DND-41 (cell line): ENCODE data around the gene SETD3.

ENCODE experiments used
- CTCF ChIP-seq: IDR thresholded peaks from 2 replicates; pipeline ENCODE4 v1.5.1; 2012; ENCODE audit warnings: borderline replicate concordance, low read length, moderate library complexity, mild to moderate bottlenecking; ENCODE audit not compliant: poor library complexity, severe bottlenecking; ENCODE audit errors: extremely low read depth
- EZH2 ChIP-seq: IDR thresholded peaks from 3 replicates; pipeline ENCODE4 v1.6.1; 2012; ENCODE audit warnings: borderline replicate concordance, low read depth, mild to moderate bottlenecking, moderate library complexity, low read length, inconsistent platforms; ENCODE audit not compliant: severe bottlenecking

- no peak for TF ChIP-seq CTCF
- TF ChIP-seq EZH2, result no peak
Observed at GRCh38 chr14:99514552-99515300, 34.1 kb upstream of the SETD3 start.
